GM12878 (cell line): ENCODE measurements around the gene ETDC. TPM values are rescaled to one million over a fixed set of nuclear protein-coding genes. Genes with fewer than 3 reads are reported as not detected.

ENCODE experiments used
- ATAC-seq: fragments of 200-7000 bp; cut with Tn5 transposase; 3 replicates; pipeline ENCODE4 v1.9.1; 2020; ENCODE audit warnings: mild to moderate bottlenecking, moderate library complexity
- BruUV-seq: library from RNA; stranded (reverse); fragments of 400-500 nt; replicated peaks from 2 replicates; lab custom pipeline; 2021; lab: Mats Ljungman, UMichigan
- CTCF ChIA-PET: fragments of 300-600 bp; sonication (Branson Sonifier 250); formaldehyde crosslinking; extraction: SDS; loops from one replicate; lab custom pipeline; 2021; ENCODE audit warnings: inconsistent platforms; lab: Yijun Ruan, JAX
- POLR2A ChIA-PET: fragments of 350-600 bp; formaldehyde crosslinking; extraction: SDS; loops from one replicate; lab custom pipeline; 2021; ENCODE audit warnings: inconsistent platforms; lab: Charles Lee
- RAD21 ChIA-PET: fragments of 300-600 bp; sonication (Branson Sonifier 250); formaldehyde crosslinking; loops from one replicate; lab custom pipeline; 2023; ENCODE audit warnings: antibody characterized with exemption; ENCODE audit not compliant: unreplicated experiment; lab: Charles Lee
- SMC1A ChIA-PET: fragments of 300-600 bp; sonication (Branson Sonifier 250); formaldehyde crosslinking; loops from one replicate; lab custom pipeline; 2023; ENCODE audit not compliant: unreplicated experiment, uncharacterized antibody; lab: Charles Lee
- DNase-seq: peaks from one replicate; pipeline ENCODE4 v3.0.0-alpha.2; 2011; ENCODE audit warnings: low read depth, low spot score
- FAIRE-seq: peaks from 3 replicates; lab custom pipeline; 2011; peaks lifted over from hg19 to GRCh38; lab: Jason Lieb, UNC
- H2AFZ ChIP-seq: 2 replicates; pipeline ENCODE4 v1.6.0; 2011; ENCODE audit warnings: low read depth, low read length, control low read depth; ENCODE audit not compliant: control insufficient read depth
- H3K27ac ChIP-seq: 2 replicates; pipeline ENCODE4 v1.5.1; 2011; ENCODE audit warnings: control low read depth; ENCODE audit not compliant: control insufficient read depth, insufficient read depth
- H3K27me3 ChIP-seq, 2 experiments: replicated peaks in 1 of 2; 2 replicates each; pipeline versions ENCODE4 v1.6.0 to v1.6.1; 2011; ENCODE audit warnings: low read length in 1 of 2; ENCODE audit not compliant: control insufficient read depth in 2 of 2, insufficient read depth in 2 of 2
- H3K36me3 ChIP-seq, 2 experiments: 2 replicates each; pipeline ENCODE4 v1.5.1; 2011; ENCODE audit warnings: low read length in 1 of 2; ENCODE audit not compliant: control insufficient read depth in 2 of 2, insufficient read depth in 2 of 2
- H3K4me1 ChIP-seq: 2 replicates; pipeline ENCODE4 v1.6.1; 2011; ENCODE audit warnings: mild to moderate bottlenecking, low read length, moderate library complexity, mixed read lengths; ENCODE audit not compliant: control insufficient read depth, insufficient read depth
- H3K4me2 ChIP-seq: 2 replicates; pipeline ENCODE4 v1.6.0; 2011; ENCODE audit warnings: control low read depth; ENCODE audit not compliant: control insufficient read depth, insufficient read depth
- H3K4me3 ChIP-seq: fragments of 200-600 bp; sonication (generic); 2 replicates; pipeline ENCODE4 v1.5.1; 2016
- H3K79me2 ChIP-seq: 2 replicates; pipeline ENCODE4 v1.6.0; 2011; ENCODE audit warnings: low read length; ENCODE audit not compliant: control insufficient read depth, insufficient read depth
- H3K9ac ChIP-seq: 2 replicates; pipeline ENCODE4 v1.8.0; 2011; ENCODE audit warnings: low read length, control low read depth, mixed read lengths; ENCODE audit not compliant: control insufficient read depth, insufficient read depth
- H3K9me3 ChIP-seq: replicated peaks from 3 replicates; pipeline ENCODE4 v1.5.1; 2011; ENCODE audit warnings: mild to moderate bottlenecking, low read length; ENCODE audit not compliant: control insufficient read depth, insufficient read depth
- H4K20me1 ChIP-seq: 2 replicates; pipeline ENCODE4 v1.6.0; 2011; ENCODE audit not compliant: control insufficient read depth, insufficient read depth
- ATF7 ChIP-seq: fragments of 450-650 bp; IDR thresholded peaks from 2 replicates; pipeline ENCODE4 v1.6.1; 2016; ENCODE audit warnings: low read depth, mild to moderate bottlenecking
- EZH2 ChIP-seq: IDR thresholded peaks from 2 replicates; pipeline ENCODE4 v1.6.1; 2012; ENCODE audit warnings: low read depth, mild to moderate bottlenecking, control low read depth, inconsistent platforms, low read length, borderline replicate concordance; ENCODE audit not compliant: control insufficient read depth
- KDM1A ChIP-seq: fragments of 200-600 bp; sonication (generic); IDR thresholded peaks from 2 replicates; pipeline ENCODE4 v1.6.1; 2016; ENCODE audit warnings: borderline replicate concordance
- SUZ12 ChIP-seq: fragments of 200-600 bp; sonication (generic); IDR thresholded peaks from one replicate; pipeline ENCODE4 v1.6.1; 2018; ENCODE audit warnings: antibody characterized with exemption, mild to moderate bottlenecking; ENCODE audit not compliant: unreplicated experiment
- TCF7 ChIP-seq: IDR thresholded peaks from 2 replicates; pipeline ENCODE4 v1.6.1; 2014; ENCODE audit warnings: antibody characterized with exemption, borderline replicate concordance
- WGBS: methylation state at CpG from one replicate; pipeline ENCODE4 v1.1.6; 2016; ENCODE audit warnings: low lambda C conversion rate; ENCODE audit not compliant: insufficient replicate concordance, insufficient coverage; ENCODE audit errors: missing lambda C conversion rate; 5-methylcytosine and 5-hydroxymethylcytosine counted together
- in situ Hi-C: fragments of 300-500 bp; cut with MboI; formaldehyde crosslinking; loops from 9 replicates; pipeline ENCODE4 v1.14.3; 2018; ENCODE audit warnings: mixed read lengths
- intact Hi-C: fragments of 100-400 bp; cut with micrococcal nuclease; formaldehyde crosslinking; loops from one replicate; pipeline ENCODE4 v1.14.2; 2022; ENCODE audit not compliant: unreplicated experiment
- polyA plus RNA-seq, 11 experiments: library from polyadenylated mRNA; depleted of rRNA in 4 of 11; unstranded in 6 of 11; stranded (reverse) in 5 of 11; fragments of >200 nt; fragmentation: Nextera tagmentation in 4 of 11; fragmentation: Illumina TruSeq in 1 of 11; extraction: Ambion mirVana in 4 of 11; extraction: Trizol in 1 of 11; gene quantifications; 1 replicate in 1 of 11; 2 replicates in 10 of 11; pipeline versions ENCODE4 v1.2.1 to v1.2.3, GENCODE V29; 2011 to 2016; ENCODE audit warnings: inconsistent platforms in 2 of 11, missing spikeins in 2 of 11, low read depth in 1 of 11
- total RNA-seq, 4 experiments: library from RNA; depleted of rRNA in 3 of 4; stranded (reverse); fragments of >200 nt in 3 of 4; fragmentation: Illumina TruSeq in 1 of 4; extraction: Trizol in 1 of 4; gene quantifications; 2 replicates each; pipeline versions ENCODE4 v1.2.1 to v1.2.3, GENCODE V29; 2013 to 2021
- TF ChIP-seq, protein P1 (sequence below): fragments of 450-650 bp; IDR thresholded peaks from 2 replicates; pipeline ENCODE4 v1.6.1; 2014; ENCODE audit warnings: mild to moderate bottlenecking
- TF ChIP-seq, protein P2 (sequence below), 3 experiments: IDR thresholded peaks in 2 of 3; conservative IDR thresholded peaks in 1 of 3; 2 replicates each; pipeline ENCODE4 v1.5.1; 2011; ENCODE audit warnings: low read depth in 3 of 3, low read length in 3 of 3, mild to moderate bottlenecking in 3 of 3, control low read depth in 2 of 3, moderate library complexity in 2 of 3, inconsistent platforms in 1 of 3, mixed read lengths in 1 of 3; ENCODE audit not compliant: control insufficient read depth in 2 of 3, insufficient read depth in 1 of 3; ENCODE audit errors: extremely low read depth in 1 of 3
- TF ChIP-seq, protein P3 (sequence below): IDR thresholded peaks from 2 replicates; pipeline ENCODE4 v1.6.1; 2011; ENCODE audit warnings: borderline replicate concordance, low read depth, mild to moderate bottlenecking, moderate library complexity, low read length; ENCODE audit not compliant: insufficient read depth, poor library complexity, severe bottlenecking

The ETDC gene
- total and polyA plus RNA-seq, 10 of the 15 experiments (the other 5 are each of a cell fraction or from before 2014, with no cell fraction given): not detected

DNA sequence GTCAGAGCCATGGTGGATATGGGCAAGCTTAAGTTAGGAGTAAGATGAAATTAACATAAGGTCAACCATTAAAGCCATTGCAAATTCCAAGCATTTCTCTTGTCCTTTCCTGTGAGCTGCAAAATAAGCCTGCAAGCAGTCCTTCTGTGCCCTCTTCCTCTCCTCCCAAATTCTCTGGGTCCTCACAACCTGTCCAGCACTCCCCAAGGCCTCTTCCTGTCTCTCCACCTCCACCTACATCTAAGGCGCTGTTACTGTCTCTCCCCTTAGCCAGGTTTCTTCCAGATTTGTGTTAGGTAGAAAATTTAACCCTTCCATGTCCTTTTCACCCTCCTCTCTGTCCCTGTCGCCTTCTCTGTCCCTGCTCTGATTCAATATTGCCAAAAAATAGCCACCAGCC lies 22.2 kb downstream of the ETDC start:
- ATAC-seq (no peak), FAIRE-seq (no peak)
- Histone ChIP-seq H3K4me3 (no peak overlapping the region), H2AFZ (no peak overlapping the region), H3K4me2 (no peak overlapping the region), H3K27me3 (no peaks in the 10 kb centered on the region), H3K9me3 (no peaks in the 10 kb centered on the region; the same call in 2 of the 3 replicates), H3K79me2 (no peaks in the 10 kb centered on the region), H3K27ac (no peak overlapping the region), H3K9ac (no peak overlapping the region), H3K36me3 (no peaks in the 10 kb centered on the region), H4K20me1 (no peaks in the 10 kb centered on the region)
- WGBS: 42% methylated on average over 2 of the region's 2 CpGs
- intact Hi-C loops: no loop called here
- ChIA-PET POLR2A (no interaction called here), SMC1A (no interaction called here)
- TF ChIP-seq TCF7 (no peak), SUZ12 (no peak), EZH2 (no peak), ATF7 (no peak), KDM1A (no peak)
- TF ChIP-seq, protein P1, sequence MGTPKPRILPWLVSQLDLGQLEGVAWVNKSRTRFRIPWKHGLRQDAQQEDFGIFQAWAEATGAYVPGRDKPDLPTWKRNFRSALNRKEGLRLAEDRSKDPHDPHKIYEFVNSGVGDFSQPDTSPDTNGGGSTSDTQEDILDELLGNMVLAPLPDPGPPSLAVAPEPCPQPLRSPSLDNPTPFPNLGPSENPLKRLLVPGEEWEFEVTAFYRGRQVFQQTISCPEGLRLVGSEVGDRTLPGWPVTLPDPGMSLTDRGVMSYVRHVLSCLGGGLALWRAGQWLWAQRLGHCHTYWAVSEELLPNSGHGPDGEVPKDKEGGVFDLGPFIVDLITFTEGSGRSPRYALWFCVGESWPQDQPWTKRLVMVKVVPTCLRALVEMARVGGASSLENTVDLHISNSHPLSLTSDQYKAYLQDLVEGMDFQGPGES: no peak
- TF ChIP-seq, protein P2, sequence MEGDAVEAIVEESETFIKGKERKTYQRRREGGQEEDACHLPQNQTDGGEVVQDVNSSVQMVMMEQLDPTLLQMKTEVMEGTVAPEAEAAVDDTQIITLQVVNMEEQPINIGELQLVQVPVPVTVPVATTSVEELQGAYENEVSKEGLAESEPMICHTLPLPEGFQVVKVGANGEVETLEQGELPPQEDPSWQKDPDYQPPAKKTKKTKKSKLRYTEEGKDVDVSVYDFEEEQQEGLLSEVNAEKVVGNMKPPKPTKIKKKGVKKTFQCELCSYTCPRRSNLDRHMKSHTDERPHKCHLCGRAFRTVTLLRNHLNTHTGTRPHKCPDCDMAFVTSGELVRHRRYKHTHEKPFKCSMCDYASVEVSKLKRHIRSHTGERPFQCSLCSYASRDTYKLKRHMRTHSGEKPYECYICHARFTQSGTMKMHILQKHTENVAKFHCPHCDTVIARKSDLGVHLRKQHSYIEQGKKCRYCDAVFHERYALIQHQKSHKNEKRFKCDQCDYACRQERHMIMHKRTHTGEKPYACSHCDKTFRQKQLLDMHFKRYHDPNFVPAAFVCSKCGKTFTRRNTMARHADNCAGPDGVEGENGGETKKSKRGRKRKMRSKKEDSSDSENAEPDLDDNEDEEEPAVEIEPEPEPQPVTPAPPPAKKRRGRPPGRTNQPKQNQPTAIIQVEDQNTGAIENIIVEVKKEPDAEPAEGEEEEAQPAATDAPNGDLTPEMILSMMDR (IDR thresholded peaks at IDR 0.05 in 2 of 3, conservative IDR thresholded peaks at IDR 0.05 in 1 of 3; ENCODE audit: control insufficient read depth in 2 of 3, extremely low read depth in 1 of 3, insufficient read depth in 1 of 3, low read depth in 3 of 3, low read length in 3 of 3): no peak
- TF ChIP-seq, protein P3, sequence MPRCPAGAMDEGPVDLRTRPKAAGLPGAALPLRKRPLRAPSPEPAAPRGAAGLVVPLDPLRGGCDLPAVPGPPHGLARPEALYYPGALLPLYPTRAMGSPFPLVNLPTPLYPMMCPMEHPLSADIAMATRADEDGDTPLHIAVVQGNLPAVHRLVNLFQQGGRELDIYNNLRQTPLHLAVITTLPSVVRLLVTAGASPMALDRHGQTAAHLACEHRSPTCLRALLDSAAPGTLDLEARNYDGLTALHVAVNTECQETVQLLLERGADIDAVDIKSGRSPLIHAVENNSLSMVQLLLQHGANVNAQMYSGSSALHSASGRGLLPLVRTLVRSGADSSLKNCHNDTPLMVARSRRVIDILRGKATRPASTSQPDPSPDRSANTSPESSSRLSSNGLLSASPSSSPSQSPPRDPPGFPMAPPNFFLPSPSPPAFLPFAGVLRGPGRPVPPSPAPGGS: no peak
- TF ChIP-seq, all 136 proteins: peak for 0
- BruUV-seq: no TSS peak
- H3K4me1 ChIP-seq: no peaks in the 10 kb centered on the region
- CTCF ChIA-PET: no interaction called here
- in situ Hi-C loops: no loop called here
- RAD21 ChIA-PET: no interaction called here
- no peak for DNase-seq
